Neural cell (in vitro differentiated cells): ENCODE data around the gene PDE6G. TPM values are rescaled to one million over a fixed set of nuclear protein-coding genes. Genes with fewer than 3 reads are reported as not detected.

Source experiments
- H2AFZ ChIP-seq: fragments of 200-600, 300-800 bp; sonication (generic), shearing (Covaris generic); 2 replicates; pipeline ENCODE4 v1.6.0; 2014; ENCODE audit warnings: low read depth, mild to moderate bottlenecking, antibody characterized with exemption, low read length, moderate library complexity
- H3F3A ChIP-seq: fragments of 200-600 bp; shearing (Covaris generic); 2 replicates; pipeline ENCODE4 v1.6.1; 2016; ENCODE audit warnings: mild to moderate bottlenecking, moderate library complexity, mixed read lengths, antibody characterized with exemption, low read length; ENCODE audit not compliant: insufficient read depth, poor library complexity, severe bottlenecking
- H3K27ac ChIP-seq: fragments of 200-600, 300-800 bp; sonication (generic), shearing (Covaris generic); 2 replicates; pipeline ENCODE4 v1.5.1; 2014; ENCODE audit warnings: mild to moderate bottlenecking, low read length, moderate library complexity
- H3K27me3 ChIP-seq: fragments of 300-800, 200-600 bp; sonication (generic), shearing (Covaris generic); 2 replicates; pipeline ENCODE4 v1.6.0; 2014; ENCODE audit warnings: mild to moderate bottlenecking, low read depth, low read length, moderate library complexity; ENCODE audit not compliant: insufficient read depth
- H3K36me3 ChIP-seq: fragments of 300-800, 200-600 bp; sonication (generic), shearing (Covaris generic); 2 replicates; pipeline ENCODE4 v1.5.1; 2014; ENCODE audit warnings: mild to moderate bottlenecking, antibody characterized with exemption, low read length, moderate library complexity; ENCODE audit not compliant: insufficient read depth
- H3K4me2 ChIP-seq: fragments of 300-800, 200-600 bp; sonication (generic), shearing (Covaris generic); 2 replicates; pipeline ENCODE4 v1.6.0; 2014; ENCODE audit warnings: mild to moderate bottlenecking, low read length
- H3K4me3 ChIP-seq: fragments of 300-800, 200-600 bp; sonication (generic), shearing (Covaris generic); 2 replicates; pipeline ENCODE4 v1.5.1; 2014; ENCODE audit warnings: mild to moderate bottlenecking, low read length, moderate library complexity
- H3K79me2 ChIP-seq: fragments of 200-600 bp; shearing (Covaris generic); replicated peaks from 2 replicates; pipeline ENCODE4 v1.6.0; 2014; ENCODE audit warnings: mild to moderate bottlenecking, low read length, moderate library complexity; ENCODE audit not compliant: insufficient read depth
- H3K9ac ChIP-seq: fragments of 300-800, 200-600 bp; sonication (generic), shearing (Covaris generic); 2 replicates; pipeline ENCODE4 v1.6.1; 2016; ENCODE audit warnings: mild to moderate bottlenecking, low read length, mixed read lengths
- H3K9me2 ChIP-seq: fragments of 200-600 bp; shearing (Covaris generic); 2 replicates; pipeline ENCODE4 v1.6.1; 2016; ENCODE audit warnings: mild to moderate bottlenecking, low read length, mixed read lengths; ENCODE audit not compliant: insufficient read depth
- H3K9me3 ChIP-seq: fragments of 200-600, 300-800 bp; sonication (generic), shearing (Covaris generic); 2 replicates; pipeline ENCODE4 v1.6.1; 2016; ENCODE audit warnings: mild to moderate bottlenecking, mixed run types, low read length, moderate library complexity, mixed read lengths
- H4K20me1 ChIP-seq: fragments of 200-600 bp; shearing (Covaris generic); 2 replicates; pipeline ENCODE4 v1.6.1; 2016; ENCODE audit warnings: mild to moderate bottlenecking, mixed run types; ENCODE audit not compliant: insufficient read depth
- EP300 ChIP-seq: fragments of 450-650 bp; conservative IDR thresholded peaks from 2 replicates; pipeline ENCODE4 v1.6.1; 2014; ENCODE audit warnings: antibody characterized with exemption, mild to moderate bottlenecking, moderate library complexity; ENCODE audit not compliant: poor library complexity, severe bottlenecking
- EZH2 ChIP-seq: fragments of 200-600, 300-800 bp; shearing (Covaris generic), sonication (generic); IDR thresholded peaks from 2 replicates; pipeline ENCODE4 v1.6.1; 2014; ENCODE audit warnings: antibody characterized with exemption, low read length, borderline replicate concordance, mild to moderate bottlenecking; ENCODE audit not compliant: insufficient read depth, poor library complexity, severe bottlenecking
- MXI1 ChIP-seq: fragments of 450-650 bp; conservative IDR thresholded peaks from 2 replicates; pipeline ENCODE4 v1.6.1; 2014; ENCODE audit warnings: antibody characterized with exemption, mild to moderate bottlenecking; ENCODE audit not compliant: poor library complexity, severe bottlenecking
- POLR2AphosphoS5 ChIP-seq: IDR thresholded peaks from 2 replicates; pipeline ENCODE4 v1.6.1; 2012
- RAD21 ChIP-seq: fragments of 450-650 bp; conservative IDR thresholded peaks from 2 replicates; pipeline ENCODE4 v1.6.1; 2014; ENCODE audit warnings: antibody characterized with exemption, mild to moderate bottlenecking, moderate library complexity
- SMC3 ChIP-seq: fragments of 450-650 bp; conservative IDR thresholded peaks from 2 replicates; pipeline ENCODE4 v1.6.1; 2014; ENCODE audit warnings: antibody characterized with exemption, mild to moderate bottlenecking, moderate library complexity; ENCODE audit not compliant: poor library complexity
- TAF1 ChIP-seq: IDR thresholded peaks from 2 replicates; pipeline ENCODE4 v1.6.1; 2012; ENCODE audit warnings: low read depth
- polyA plus RNA-seq: library from polyadenylated mRNA; depleted of rRNA; stranded (reverse); fragments of >200 nt; gene quantifications from 2 replicates; pipeline ENCODE4 v1.2.3, GENCODE V29; 2014
- TF ChIP-seq, protein P1 (sequence below): IDR thresholded peaks from 2 replicates; pipeline ENCODE4 v1.6.1; 2012; ENCODE audit warnings: borderline replicate concordance
- TF ChIP-seq, protein P2 (sequence below): fragments of 450-650 bp; IDR thresholded peaks from 2 replicates; pipeline ENCODE4 v1.5.1; 2014; ENCODE audit warnings: antibody characterized with exemption, mild to moderate bottlenecking, moderate library complexity; ENCODE audit not compliant: poor library complexity, severe bottlenecking

The PDE6G gene
- polyA plus RNA-seq, 1 donor from 2014 or later = not detected

DNA sequence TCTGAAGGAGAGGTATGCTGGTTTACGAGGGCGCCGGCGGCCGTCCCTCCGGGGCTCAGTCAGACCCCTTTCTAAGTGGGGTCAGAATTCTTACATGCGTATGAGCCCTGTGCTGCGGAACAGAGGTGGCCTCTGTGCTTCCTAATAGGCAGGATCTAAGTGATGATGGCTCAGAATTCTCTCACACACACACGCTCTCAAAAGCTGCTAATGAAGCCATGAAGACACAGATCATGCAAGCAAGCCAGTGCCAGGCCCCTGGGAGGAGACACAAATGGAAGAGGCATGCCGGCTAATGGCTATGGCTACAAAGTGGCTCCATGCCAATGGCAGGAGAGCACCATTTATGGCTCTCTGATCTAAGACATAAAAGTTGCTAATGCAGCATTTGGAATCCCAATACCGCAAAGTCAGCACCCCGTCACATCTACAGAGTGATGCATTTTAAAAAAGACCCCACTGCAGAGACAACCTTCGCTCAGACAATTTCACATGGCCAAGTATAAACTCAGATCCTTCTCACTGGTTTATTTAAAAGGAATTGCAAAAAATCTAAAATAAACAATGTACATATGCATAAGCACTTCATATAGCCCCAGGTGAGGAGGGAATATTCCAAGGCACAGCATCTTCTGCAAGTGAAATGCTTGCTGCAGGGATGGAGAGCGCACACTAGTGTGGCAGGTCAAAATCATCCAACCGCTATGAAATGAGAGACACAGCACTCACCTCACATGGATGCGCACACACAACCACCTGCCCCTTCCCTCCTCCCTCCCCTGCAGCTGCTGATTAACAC is 44.0 kb downstream of the PDE6G start:
- no peaks in the 10 kb centered on the region for H3K27me3 ChIP-seq
- H4K20me1 ChIP-seq = no peaks in the 10 kb centered on the region
- H3K36me3 ChIP-seq = peaks cover 5% of the 10 kb centered on the region
- H3F3A ChIP-seq = no peaks in the 10 kb centered on the region
- H3K9me2 ChIP-seq = no peaks in the 10 kb centered on the region
- H3K4me3 ChIP-seq = no peak overlapping the region
- no peak for TF ChIP-seq TAF1
- TF ChIP-seq RAD21 = no peak
- TF ChIP-seq POLR2AphosphoS5 = no peak
- TF ChIP-seq, protein P1, sequence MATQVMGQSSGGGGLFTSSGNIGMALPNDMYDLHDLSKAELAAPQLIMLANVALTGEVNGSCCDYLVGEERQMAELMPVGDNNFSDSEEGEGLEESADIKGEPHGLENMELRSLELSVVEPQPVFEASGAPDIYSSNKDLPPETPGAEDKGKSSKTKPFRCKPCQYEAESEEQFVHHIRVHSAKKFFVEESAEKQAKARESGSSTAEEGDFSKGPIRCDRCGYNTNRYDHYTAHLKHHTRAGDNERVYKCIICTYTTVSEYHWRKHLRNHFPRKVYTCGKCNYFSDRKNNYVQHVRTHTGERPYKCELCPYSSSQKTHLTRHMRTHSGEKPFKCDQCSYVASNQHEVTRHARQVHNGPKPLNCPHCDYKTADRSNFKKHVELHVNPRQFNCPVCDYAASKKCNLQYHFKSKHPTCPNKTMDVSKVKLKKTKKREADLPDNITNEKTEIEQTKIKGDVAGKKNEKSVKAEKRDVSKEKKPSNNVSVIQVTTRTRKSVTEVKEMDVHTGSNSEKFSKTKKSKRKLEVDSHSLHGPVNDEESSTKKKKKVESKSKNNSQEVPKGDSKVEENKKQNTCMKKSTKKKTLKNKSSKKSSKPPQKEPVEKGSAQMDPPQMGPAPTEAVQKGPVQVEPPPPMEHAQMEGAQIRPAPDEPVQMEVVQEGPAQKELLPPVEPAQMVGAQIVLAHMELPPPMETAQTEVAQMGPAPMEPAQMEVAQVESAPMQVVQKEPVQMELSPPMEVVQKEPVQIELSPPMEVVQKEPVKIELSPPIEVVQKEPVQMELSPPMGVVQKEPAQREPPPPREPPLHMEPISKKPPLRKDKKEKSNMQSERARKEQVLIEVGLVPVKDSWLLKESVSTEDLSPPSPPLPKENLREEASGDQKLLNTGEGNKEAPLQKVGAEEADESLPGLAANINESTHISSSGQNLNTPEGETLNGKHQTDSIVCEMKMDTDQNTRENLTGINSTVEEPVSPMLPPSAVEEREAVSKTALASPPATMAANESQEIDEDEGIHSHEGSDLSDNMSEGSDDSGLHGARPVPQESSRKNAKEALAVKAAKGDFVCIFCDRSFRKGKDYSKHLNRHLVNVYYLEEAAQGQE = no peak
- no peak for TF ChIP-seq MXI1
- TF ChIP-seq EZH2 = no peak
- TF ChIP-seq EP300 = no peak
- no peak for TF ChIP-seq SMC3
- TF ChIP-seq, protein P2, sequence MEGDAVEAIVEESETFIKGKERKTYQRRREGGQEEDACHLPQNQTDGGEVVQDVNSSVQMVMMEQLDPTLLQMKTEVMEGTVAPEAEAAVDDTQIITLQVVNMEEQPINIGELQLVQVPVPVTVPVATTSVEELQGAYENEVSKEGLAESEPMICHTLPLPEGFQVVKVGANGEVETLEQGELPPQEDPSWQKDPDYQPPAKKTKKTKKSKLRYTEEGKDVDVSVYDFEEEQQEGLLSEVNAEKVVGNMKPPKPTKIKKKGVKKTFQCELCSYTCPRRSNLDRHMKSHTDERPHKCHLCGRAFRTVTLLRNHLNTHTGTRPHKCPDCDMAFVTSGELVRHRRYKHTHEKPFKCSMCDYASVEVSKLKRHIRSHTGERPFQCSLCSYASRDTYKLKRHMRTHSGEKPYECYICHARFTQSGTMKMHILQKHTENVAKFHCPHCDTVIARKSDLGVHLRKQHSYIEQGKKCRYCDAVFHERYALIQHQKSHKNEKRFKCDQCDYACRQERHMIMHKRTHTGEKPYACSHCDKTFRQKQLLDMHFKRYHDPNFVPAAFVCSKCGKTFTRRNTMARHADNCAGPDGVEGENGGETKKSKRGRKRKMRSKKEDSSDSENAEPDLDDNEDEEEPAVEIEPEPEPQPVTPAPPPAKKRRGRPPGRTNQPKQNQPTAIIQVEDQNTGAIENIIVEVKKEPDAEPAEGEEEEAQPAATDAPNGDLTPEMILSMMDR = no peak
- H3K9ac ChIP-seq = no peak overlapping the region
- H3K9me3 ChIP-seq = no peaks in the 10 kb centered on the region
- H3K4me2 ChIP-seq = no peak overlapping the region
- peaks cover 7% of the 10 kb centered on the region for H3K79me2 ChIP-seq
- no peak overlapping the region for H3K27ac ChIP-seq
- no peak overlapping the region for H2AFZ ChIP-seq

DNA sequence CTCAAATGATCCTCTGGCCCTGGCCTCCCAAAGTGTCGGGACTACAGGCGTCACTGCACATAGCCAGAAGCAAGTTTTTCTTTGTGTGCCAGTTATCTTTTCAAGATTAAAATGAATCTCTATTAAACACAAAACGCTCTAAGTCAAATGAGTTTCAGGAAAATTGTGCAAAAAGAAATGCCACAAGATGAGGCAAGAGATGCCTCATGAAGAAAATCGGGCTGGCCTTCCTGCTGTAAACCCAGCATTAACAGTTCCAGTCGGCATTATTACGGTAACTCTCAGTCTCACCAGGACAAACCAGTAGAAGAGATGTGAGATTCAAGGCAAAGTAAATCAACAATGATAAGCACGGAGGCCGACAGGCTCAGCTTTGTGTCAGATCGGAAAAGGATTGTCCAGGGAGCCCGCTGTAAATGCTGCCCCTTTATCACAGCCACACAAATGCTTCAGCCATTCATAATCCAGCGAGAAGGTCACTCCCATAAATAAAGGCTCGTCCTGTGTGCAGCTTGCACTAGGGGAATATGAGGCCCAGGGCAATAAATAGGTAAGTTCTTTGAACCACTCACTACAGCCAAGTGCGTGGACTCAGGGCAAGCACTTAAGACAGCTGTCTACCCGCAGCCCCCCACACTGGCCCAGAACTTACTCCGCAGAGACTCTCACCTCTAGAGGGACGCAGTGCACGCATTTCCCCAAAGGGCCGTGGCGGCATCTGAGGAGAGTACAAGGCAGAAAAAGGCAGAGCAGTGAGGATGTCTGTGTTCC is 46.6 kb downstream of the PDE6G start:
- Histone ChIP-seq H3F3A (no peaks in the 10 kb centered on the region), H3K4me2 (no peak overlapping the region), H3K9ac (no peak overlapping the region), H3K79me2 (no peaks in the 10 kb centered on the region), H3K4me3 (no peak overlapping the region), H4K20me1 (no peaks in the 10 kb centered on the region), H3K9me2 (no peaks in the 10 kb centered on the region), H3K36me3 (peaks cover 8% of the 10 kb centered on the region), H3K27me3 (no peaks in the 10 kb centered on the region), H3K27ac (no peak overlapping the region), H3K9me3 (no peaks in the 10 kb centered on the region), H2AFZ (no peak overlapping the region)
- TF ChIP-seq, protein P1 = no peak
- TF ChIP-seq TAF1 (no peak), EZH2 (no peak), EP300 (no peak), POLR2AphosphoS5 (no peak), MXI1 (no peak), SMC3 (no peak), RAD21 (no peak)
- TF ChIP-seq, protein P2 = no peak
